ENCODE measurements around the gene OR52K1.
"Not testable (repeated sequence)": the region's sequence is repeated elsewhere in the genome, so short reads cannot be mapped to it uniquely, and the experiment has no call there.

The OR52K1 gene

DNA sequence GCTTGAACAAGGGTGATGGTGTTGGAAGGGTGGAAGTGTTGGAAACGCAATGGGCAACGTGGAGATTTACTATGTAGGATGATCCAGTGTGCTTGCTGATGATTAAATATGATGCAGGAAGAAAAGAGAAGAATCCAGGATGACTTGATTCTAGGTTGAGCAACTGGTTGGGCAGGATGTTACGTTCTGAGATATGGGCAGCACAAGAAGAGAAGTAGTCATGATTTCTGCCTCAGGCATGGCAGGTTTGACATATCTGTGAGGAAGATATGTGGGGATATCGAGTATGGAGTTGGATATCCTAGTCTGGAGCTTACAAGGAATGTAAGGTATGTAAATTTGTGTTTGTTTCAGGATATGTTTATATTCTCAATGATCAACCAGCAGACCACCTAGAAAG is 1.9 kb downstream of the OR52K1 start:
- H3K4me3 ChIP-seq (ENCODE audit: low read depth, low read length) = no peak overlapping the region
- TF ChIP-seq, protein P1, sequence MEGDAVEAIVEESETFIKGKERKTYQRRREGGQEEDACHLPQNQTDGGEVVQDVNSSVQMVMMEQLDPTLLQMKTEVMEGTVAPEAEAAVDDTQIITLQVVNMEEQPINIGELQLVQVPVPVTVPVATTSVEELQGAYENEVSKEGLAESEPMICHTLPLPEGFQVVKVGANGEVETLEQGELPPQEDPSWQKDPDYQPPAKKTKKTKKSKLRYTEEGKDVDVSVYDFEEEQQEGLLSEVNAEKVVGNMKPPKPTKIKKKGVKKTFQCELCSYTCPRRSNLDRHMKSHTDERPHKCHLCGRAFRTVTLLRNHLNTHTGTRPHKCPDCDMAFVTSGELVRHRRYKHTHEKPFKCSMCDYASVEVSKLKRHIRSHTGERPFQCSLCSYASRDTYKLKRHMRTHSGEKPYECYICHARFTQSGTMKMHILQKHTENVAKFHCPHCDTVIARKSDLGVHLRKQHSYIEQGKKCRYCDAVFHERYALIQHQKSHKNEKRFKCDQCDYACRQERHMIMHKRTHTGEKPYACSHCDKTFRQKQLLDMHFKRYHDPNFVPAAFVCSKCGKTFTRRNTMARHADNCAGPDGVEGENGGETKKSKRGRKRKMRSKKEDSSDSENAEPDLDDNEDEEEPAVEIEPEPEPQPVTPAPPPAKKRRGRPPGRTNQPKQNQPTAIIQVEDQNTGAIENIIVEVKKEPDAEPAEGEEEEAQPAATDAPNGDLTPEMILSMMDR (conservative IDR thresholded peaks at IDR 0.05; ENCODE audit: low read depth, low read length) = no peak
- DNase-seq (ENCODE audit: low read depth) = no peak

DNA sequence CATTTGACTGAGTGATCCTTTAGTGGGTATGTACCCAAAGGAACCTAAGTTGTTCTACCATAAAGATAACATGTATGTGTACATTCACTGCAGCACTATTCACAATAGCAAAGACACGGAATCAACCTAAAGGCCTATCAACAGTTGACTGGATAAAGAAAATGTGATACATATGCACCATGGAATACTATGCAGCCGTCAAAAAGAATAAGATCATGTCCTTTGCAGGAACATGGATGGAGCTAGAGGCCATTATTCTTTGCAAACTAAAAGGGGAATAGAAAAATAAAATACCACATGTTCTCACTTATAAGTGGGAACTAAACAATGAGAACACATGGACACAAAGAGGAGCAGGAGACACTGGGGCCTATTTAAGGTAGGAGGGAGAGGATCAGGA is 9.0 kb downstream of the OR52K1 start:
- not testable (repeated sequence) for H3K4me3 ChIP-seq (ENCODE audit: low read depth, low read length); DNase-seq (ENCODE audit: low read depth)

DNA sequence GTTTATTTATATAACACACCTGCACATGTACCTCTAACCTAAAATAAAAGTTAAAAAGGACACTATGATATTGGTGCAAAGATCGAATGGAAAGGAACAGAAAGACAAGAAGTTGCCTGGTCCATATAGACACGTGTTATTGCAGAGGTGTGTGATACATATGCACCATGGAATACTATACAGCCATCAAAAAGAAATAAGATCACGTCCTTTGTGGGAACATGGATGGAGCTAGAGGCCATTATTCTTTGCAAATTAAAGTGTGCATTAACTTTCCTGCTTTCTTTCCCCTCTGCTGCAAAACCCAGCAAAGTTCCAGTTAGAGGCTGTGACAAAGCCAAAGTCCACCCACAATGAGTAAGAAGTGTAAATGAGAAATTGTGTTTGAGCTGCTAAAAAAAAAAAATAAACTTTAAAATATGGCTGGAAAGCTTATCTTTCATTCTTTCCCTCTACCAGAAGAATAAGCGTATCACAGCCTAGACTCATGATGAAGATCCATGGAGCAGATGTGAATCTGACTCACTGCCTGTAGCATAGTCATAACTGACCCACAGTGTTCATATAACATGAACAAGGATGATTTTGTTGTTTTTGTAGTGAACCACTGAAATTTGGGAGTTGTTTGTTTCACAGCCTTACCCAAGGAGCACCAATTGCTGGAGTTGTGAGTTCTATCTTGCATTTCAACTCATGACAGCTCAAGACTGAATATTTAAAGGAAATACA is 9.6 kb downstream of the OR52K1 start:
- H3K4me3 ChIP-seq (ENCODE audit: low read depth, low read length) = no peak overlapping the region
- DNase-seq (ENCODE audit: low read depth) = no peak
- TF ChIP-seq, protein P1 (conservative IDR thresholded peaks at IDR 0.05; ENCODE audit: low read depth, low read length) = no peak

DNA sequence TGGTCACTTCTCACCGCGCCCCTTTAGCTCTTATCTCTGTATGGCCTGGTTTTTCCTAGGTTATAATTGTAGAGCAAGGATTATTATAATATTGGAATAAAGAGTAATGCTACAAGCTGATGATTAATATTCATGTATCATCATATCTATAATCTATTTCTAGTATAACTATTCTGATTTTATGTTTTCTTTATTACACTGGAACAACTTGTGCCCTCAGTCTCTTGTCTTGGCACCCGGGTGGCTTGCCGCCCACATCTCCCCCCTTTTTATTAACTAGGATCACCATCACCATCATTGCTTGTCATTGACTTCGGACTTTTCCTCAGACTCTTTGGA is 11.0 kb downstream of the OR52K1 start:
- no peak overlapping the region for H3K4me3 ChIP-seq (ENCODE audit: low read depth, low read length)
- DNase-seq (ENCODE audit: low read depth) = peak; percentile 6
- TF ChIP-seq, protein P1 (conservative IDR thresholded peaks at IDR 0.05; ENCODE audit: low read depth, low read length) = no peak

- TF ChIP-seq, protein P1 (conservative IDR thresholded peaks at IDR 0.05; ENCODE audit: low read depth, low read length) = no peak
- DNase-seq (ENCODE audit: low read depth) = no peak
Measured at GRCh38 chr11:4495487-4495886, 13.0 kb downstream of the OR52K1 start.

DNA sequence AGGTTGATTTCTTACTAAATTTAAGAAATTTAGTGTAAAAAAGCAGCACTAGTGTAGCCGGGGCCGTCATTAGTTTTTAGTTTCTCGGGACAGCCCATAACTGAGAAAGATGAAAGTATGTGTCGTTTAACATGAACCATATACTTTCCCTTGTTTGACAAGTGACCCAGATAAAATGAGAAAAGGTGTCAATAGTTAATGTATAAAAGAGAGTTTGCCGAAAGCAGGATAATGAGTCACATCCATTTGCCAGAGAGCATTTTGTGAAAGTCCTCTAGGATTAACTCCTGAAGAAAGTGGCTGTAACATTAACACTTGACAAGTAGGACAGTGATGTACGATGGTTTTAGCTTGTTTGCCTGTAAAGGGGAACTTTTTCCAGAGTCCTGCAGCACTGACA is 13.5 kb downstream of the OR52K1 start:
- DNase-seq (ENCODE audit: low read depth) = no peak
- TF ChIP-seq, protein P1 (conservative IDR thresholded peaks at IDR 0.05; ENCODE audit: low read depth, low read length) = no peak
- H3K4me3 ChIP-seq (ENCODE audit: low read depth, low read length) = no peak overlapping the region

More at GRCh38 chr11:4495487-4495886, 13.0 kb downstream of the OR52K1 start:
- no peak overlapping the region for H3K4me3 ChIP-seq (ENCODE audit: low read depth, low read length)

GRCh38 chr11:4496557-4497248 is 14.3 kb downstream of the OR52K1 start:
- H3K4me3 ChIP-seq (ENCODE audit: low read depth, low read length) = no peak overlapping the region
- TF ChIP-seq, protein P1 (conservative IDR thresholded peaks at IDR 0.05; ENCODE audit: low read depth, low read length) = no peak
- DNase-seq (ENCODE audit: low read depth) = no peak

All from choroid plexus epithelial cell (primary cell).